Nephron (organoid): ENCODE results near the gene SARNP.
"Not testable (repeated sequence)": the region's sequence is repeated elsewhere in the genome, so short reads cannot be mapped to it uniquely, and the experiment has no call there.

Source experiments
- H3K27ac Mint-ChIP-seq, 3 experiments: 2 replicates each; pipeline ENCODE4 v1.8.0; 2020; ENCODE audit warnings: mixed read lengths in 3 of 3, mild to moderate bottlenecking in 2 of 3, moderate library complexity in 1 of 3
- H3K27me3 Mint-ChIP-seq: 2 replicates; pipeline ENCODE4 v1.8.0; 2021; ENCODE audit warnings: low read depth, mild to moderate bottlenecking, moderate library complexity, mixed read lengths
- H3K36me3 Mint-ChIP-seq: 2 replicates; pipeline ENCODE4 v1.8.0; 2020; ENCODE audit warnings: low read depth, mixed read lengths
- H3K4me1 Mint-ChIP-seq: 2 replicates; pipeline ENCODE4 v1.8.0; 2020; ENCODE audit warnings: mixed read lengths
- H3K4me3 Mint-ChIP-seq, 3 experiments: 2 replicates each; pipeline ENCODE4 v1.8.0; 2020; ENCODE audit warnings: mild to moderate bottlenecking in 3 of 3, mixed read lengths in 3 of 3, moderate library complexity in 2 of 3
- H3K9me3 Mint-ChIP-seq: 2 replicates; pipeline ENCODE4 v1.8.0; 2020; ENCODE audit warnings: mixed read lengths
- CTCF ChIP-seq, 3 experiments: fragments of 200-600 bp; sonication (generic); IDR thresholded peaks; one replicate each; pipeline ENCODE4 v1.5.0; 2021; ENCODE audit warnings: antibody characterized with exemption in 3 of 3; ENCODE audit not compliant: unreplicated experiment in 3 of 3

SARNP gene

GRCh38 chr12:55817345-55818139 lies at the start of gene SARNP, which contains the start of gene ORMDL2:
SARNP (minus strand) TSS chr12:55817724; CDS start chr12:55817701, 23 bp downstream.
ORMDL2 (plus strand) TSS chr12:55818041; CDS start chr12:55819000, 959 bp downstream.
- no peak within 1 kb of the TSS for H3K4me3 Mint-ChIP-seq
- no peaks in the 10 kb centered on the region for H3K9me3 Mint-ChIP-seq
- no peaks in the 10 kb centered on the region for H3K27me3 Mint-ChIP-seq
- peaks cover 24% of the 10 kb centered on the region for H3K4me1 Mint-ChIP-seq
- peak within 1 kb of the TSS in 1 of 3 experiments; percentile 43 for H3K27ac Mint-ChIP-seq
- peaks cover 36% of the 10 kb centered on the region for H3K36me3 Mint-ChIP-seq
- no peak for TF ChIP-seq CTCF (IDR thresholded peaks at IDR 0.05; ENCODE audit: unreplicated experiment in 3 of 3)

GRCh38 chr12:55866454-55867004 lies 49.0 kb upstream of the SARNP start:
- not testable (repeated sequence) for H3K9me3 Mint-ChIP-seq, H3K27ac Mint-ChIP-seq, H3K4me3 Mint-ChIP-seq, H3K27me3 Mint-ChIP-seq, H3K4me1 Mint-ChIP-seq, H3K36me3 Mint-ChIP-seq

GRCh38 chr12:55865327-55865726 lies 47.8 kb upstream of the SARNP start:
- no peaks in the 10 kb centered on the region for H3K36me3 Mint-ChIP-seq
- no peak overlapping the region for H3K4me3 Mint-ChIP-seq
- H3K4me1 Mint-ChIP-seq = no peaks in the 10 kb centered on the region
- H3K27me3 Mint-ChIP-seq = no peaks in the 10 kb centered on the region
- TF ChIP-seq CTCF (IDR thresholded peaks at IDR 0.05; ENCODE audit: unreplicated experiment in 3 of 3) = no peak
- no peak overlapping the region for H3K27ac Mint-ChIP-seq
- H3K9me3 Mint-ChIP-seq = peaks cover 8% of the 10 kb centered on the region

- H3K9me3 Mint-ChIP-seq, H3K27ac Mint-ChIP-seq, H3K27me3 Mint-ChIP-seq, H3K4me1 Mint-ChIP-seq, H3K4me3 Mint-ChIP-seq, H3K36me3 Mint-ChIP-seq: not testable (repeated sequence)
Measured at GRCh38 chr12:55862931-55863330, 45.4 kb upstream of the SARNP start.

GRCh38 chr12:55862286-55862685 lies 44.8 kb upstream of the SARNP start:
- Mint-ChIP-seq H3K4me3 (no peak overlapping the region), H3K4me1 (no peaks in the 10 kb centered on the region), H3K27ac (no peak overlapping the region), H3K27me3 (no peaks in the 10 kb centered on the region), H3K36me3 (no peaks in the 10 kb centered on the region), H3K9me3 (peaks cover 5% of the 10 kb centered on the region)
- TF ChIP-seq CTCF (IDR thresholded peaks at IDR 0.05; ENCODE audit: unreplicated experiment in 3 of 3) = no peak

GRCh38 chr12:55861871-55862270 lies 44.3 kb upstream of the SARNP start:
- no peak for TF ChIP-seq CTCF (IDR thresholded peaks at IDR 0.05; ENCODE audit: unreplicated experiment in 3 of 3)
- H3K4me3 Mint-ChIP-seq = no peak overlapping the region
- H3K9me3 Mint-ChIP-seq = peaks cover 4% of the 10 kb centered on the region

GRCh38 chr12:55861396-55861795 lies 43.9 kb upstream of the SARNP start:
- TF ChIP-seq CTCF (IDR thresholded peaks at IDR 0.05; ENCODE audit: unreplicated experiment in 3 of 3) = no peak
- no peak overlapping the region for H3K4me3 Mint-ChIP-seq
- no peaks in the 10 kb centered on the region for H3K36me3 Mint-ChIP-seq
- no peaks in the 10 kb centered on the region for H3K27me3 Mint-ChIP-seq
- peaks cover 4% of the 10 kb centered on the region for H3K9me3 Mint-ChIP-seq
- no peaks in the 10 kb centered on the region for H3K4me1 Mint-ChIP-seq
- no peak overlapping the region for H3K27ac Mint-ChIP-seq

More at GRCh38 chr12:55861871-55862270, 44.3 kb upstream of the SARNP start:
- H3K36me3 Mint-ChIP-seq = no peaks in the 10 kb centered on the region
- no peak overlapping the region for H3K27ac Mint-ChIP-seq
- H3K4me1 Mint-ChIP-seq = no peaks in the 10 kb centered on the region
- no peaks in the 10 kb centered on the region for H3K27me3 Mint-ChIP-seq
